Mucosa of rectum (tissue), 2 donors: ENCODE data around the gene ANKRD11.
"Not testable (repeated sequence)": the region's sequence is repeated elsewhere in the genome, so short reads cannot be mapped to it uniquely, and the experiment has no call there.

Experiments
- H3K27ac ChIP-seq, 2 donors: one replicate each; pipeline ENCODE4 v1.7.0; 2013; ENCODE audit warnings: inconsistent platforms in 2 of 2, low read depth in 2 of 2, low read length in 2 of 2
- H3K27me3 ChIP-seq, 2 donors: one replicate each; pipeline ENCODE4 v1.7.0; 2013; ENCODE audit warnings: low read length in 2 of 2; ENCODE audit not compliant: control insufficient read depth in 2 of 2, insufficient read depth in 2 of 2
- H3K36me3 ChIP-seq, 2 donors: one replicate each; pipeline ENCODE4 v1.7.0; 2013; ENCODE audit warnings: low read length in 2 of 2; ENCODE audit not compliant: control insufficient read depth in 2 of 2, insufficient read depth in 2 of 2
- H3K4me1 ChIP-seq, 2 donors: one replicate each; pipeline ENCODE4 v1.7.0; 2013; ENCODE audit warnings: low read length in 2 of 2, mild to moderate bottlenecking in 1 of 2; ENCODE audit not compliant: control insufficient read depth in 2 of 2, insufficient read depth in 2 of 2
- H3K4me3 ChIP-seq, 2 donors: one replicate each; pipeline ENCODE4 v1.7.0; 2013; ENCODE audit warnings: low read length in 2 of 2
- H3K9ac ChIP-seq, 2 donors: one replicate each; pipeline ENCODE4 v1.7.0; 2013; ENCODE audit warnings: low read length in 2 of 2, low read depth in 1 of 2, mild to moderate bottlenecking in 1 of 2
- H3K9me3 ChIP-seq, 2 donors: one replicate each; pipeline ENCODE4 v1.7.0; 2013; ENCODE audit warnings: low read length in 2 of 2; ENCODE audit not compliant: control insufficient read depth in 2 of 2
- donor health status: healthy.
- donor health status: Normal muscosa, but diverticular disease.

The ANKRD11 gene

GRCh38 chr16:89466920-89467319 lies 23.4 kb downstream of the ANKRD11 start:
- Histone ChIP-seq H3K9ac (no peak overlapping the region), H3K27me3 (no peaks in the 10 kb centered on the region), H3K36me3 (no peaks in the 10 kb centered on the region), H3K4me3 (no peak overlapping the region), H3K4me1 (peaks cover 2 to 14% of the 10 kb centered on the region in 2 donors), H3K27ac (no peak overlapping the region), H3K9me3 (no peaks in the 10 kb centered on the region)

DNA sequence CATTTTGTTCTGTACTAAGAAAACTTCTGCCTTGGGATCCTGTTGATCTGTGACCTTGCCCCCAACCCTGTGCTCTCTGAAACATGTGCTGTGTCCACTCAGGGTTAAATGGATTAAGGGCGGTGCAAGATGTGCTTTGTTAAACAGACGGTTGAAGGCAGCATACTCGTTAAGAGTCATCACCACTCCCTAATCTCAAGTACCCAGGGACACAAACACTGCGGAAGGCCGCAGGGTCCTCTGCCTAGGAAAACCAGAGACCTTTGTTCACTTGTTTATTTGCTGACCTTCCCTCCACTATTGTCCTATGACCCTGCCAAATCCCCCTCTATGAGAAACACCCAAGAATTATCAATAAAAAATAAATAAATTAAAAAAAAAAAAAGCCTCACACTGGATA lies 27.0 kb downstream of the ANKRD11 start:
- not testable (repeated sequence) for H3K27ac ChIP-seq, H3K9me3 ChIP-seq, H3K9ac ChIP-seq, H3K4me3 ChIP-seq, H3K27me3 ChIP-seq, H3K36me3 ChIP-seq
- H3K4me1 ChIP-seq = peaks cover 2 to 14% of the 10 kb centered on the region in 2 donors

DNA sequence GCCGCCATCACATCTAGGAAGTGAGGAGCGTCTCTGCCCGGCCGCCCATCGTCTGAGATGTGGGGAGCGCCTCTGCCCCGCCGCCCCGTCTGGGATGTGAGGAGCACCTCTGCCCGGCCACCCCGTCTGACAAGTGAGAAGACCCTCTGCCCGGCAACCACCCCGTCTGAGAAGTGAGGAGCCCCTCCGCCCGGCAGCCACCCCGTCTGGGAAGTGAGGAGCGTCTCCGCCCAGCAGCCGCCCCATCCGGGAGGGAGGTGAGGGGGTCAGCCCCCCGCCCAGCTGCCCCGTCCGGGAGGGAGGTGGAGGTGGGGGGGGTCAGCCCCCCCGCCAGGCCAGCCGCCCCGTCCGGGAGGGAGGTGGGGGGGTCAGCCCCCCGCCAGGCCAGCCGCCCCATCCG lies 27.7 kb downstream of the ANKRD11 start:
- H3K4me3 ChIP-seq, H3K27me3 ChIP-seq, H3K9ac ChIP-seq, H3K36me3 ChIP-seq, H3K9me3 ChIP-seq, H3K27ac ChIP-seq: not testable (repeated sequence)
- peaks cover 2 to 11% of the 10 kb centered on the region in 2 donors for H3K4me1 ChIP-seq

GRCh38 chr16:89461890-89462289 lies 28.5 kb downstream of the ANKRD11 start:
- H3K36me3 ChIP-seq, H3K4me1 ChIP-seq, H3K27me3 ChIP-seq, H3K27ac ChIP-seq, H3K9me3 ChIP-seq, H3K9ac ChIP-seq, H3K4me3 ChIP-seq: not testable (repeated sequence)

- Histone ChIP-seq H3K27ac (no peak overlapping the region), H3K4me1 (peaks cover 2% of the 10 kb centered on the region in 2 donors), H3K4me3 (no peak overlapping the region), H3K27me3 (no peaks in the 10 kb centered on the region), H3K36me3 (no peaks in the 10 kb centered on the region), H3K9me3 (no peaks in the 10 kb centered on the region), H3K9ac (no peak overlapping the region)
These were observed 29.8 kb downstream of the ANKRD11 start for GRCh38 chr16:89460556-89460955.

DNA sequence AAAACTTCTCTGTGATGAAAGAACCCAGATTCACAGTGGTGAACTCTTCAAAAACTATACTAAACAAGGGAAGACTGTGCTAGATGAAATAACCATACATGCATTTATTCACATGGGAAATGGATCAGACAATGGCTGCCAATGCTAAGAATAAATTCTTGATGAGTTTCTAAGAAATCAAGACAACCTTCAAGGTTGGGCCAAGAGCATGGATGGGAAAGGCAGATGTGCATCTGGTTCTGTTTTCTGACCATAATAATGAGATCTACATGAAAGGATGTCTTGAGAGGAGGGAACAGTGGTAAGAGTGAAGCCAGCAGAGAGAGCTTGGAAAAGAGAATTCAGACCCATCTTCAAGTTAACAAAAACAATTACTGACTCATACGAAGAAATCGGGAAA lies 31.4 kb downstream of the ANKRD11 start:
- Histone ChIP-seq H3K27me3 (no peaks in the 10 kb centered on the region), H3K9me3 (no peaks in the 10 kb centered on the region), H3K27ac (no peak overlapping the region), H3K9ac (no peak overlapping the region), H3K36me3 (no peaks in the 10 kb centered on the region), H3K4me1 (peaks cover 3 to 5% of the 10 kb centered on the region in 2 donors), H3K4me3 (no peak overlapping the region)

DNA sequence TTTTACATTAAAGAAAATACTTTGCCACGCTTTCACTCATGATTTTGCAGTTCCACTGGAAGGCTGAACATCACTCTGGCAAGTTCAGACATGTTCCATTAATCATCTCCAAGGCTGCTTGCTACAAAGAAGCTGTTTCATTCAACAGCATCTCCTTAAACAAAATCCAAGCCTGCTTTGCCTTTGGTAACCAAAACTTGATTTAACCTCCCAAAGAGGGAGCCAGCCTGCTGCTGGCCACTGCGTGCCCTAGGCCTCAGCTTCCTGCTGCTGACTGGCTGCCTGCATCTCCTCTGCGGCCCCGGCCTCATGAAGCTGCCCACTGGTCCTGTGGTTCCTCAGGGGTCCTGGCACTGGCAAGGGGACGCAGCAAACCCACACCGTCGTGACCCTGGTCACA lies 31.8 kb downstream of the ANKRD11 start:
- Histone ChIP-seq H3K4me3 (no peak overlapping the region), H3K9ac (no peak overlapping the region), H3K36me3 (no peaks in the 10 kb centered on the region), H3K27ac (no peak overlapping the region), H3K27me3 (no peaks in the 10 kb centered on the region), H3K9me3 (no peaks in the 10 kb centered on the region), H3K4me1 (peaks cover 8 to 9% of the 10 kb centered on the region in 2 donors)

GRCh38 chr16:89456419-89456959 lies 33.9 kb downstream of the ANKRD11 start:
- Histone ChIP-seq H3K27me3 (no peaks in the 10 kb centered on the region), H3K9me3 (no peaks in the 10 kb centered on the region), H3K4me1 (peaks cover 12 to 15% of the 10 kb centered on the region in 2 donors), H3K4me3 (no peak overlapping the region), H3K36me3 (no peaks in the 10 kb centered on the region), H3K9ac (no peak overlapping the region), H3K27ac (no peak overlapping the region)

- Histone ChIP-seq H3K27ac (no peak overlapping the region), H3K4me3 (no peak overlapping the region), H3K27me3 (no peaks in the 10 kb centered on the region), H3K9me3 (no peaks in the 10 kb centered on the region), H3K9ac (no peak overlapping the region), H3K4me1 (peaks cover 10 to 18% of the 10 kb centered on the region in 2 donors), H3K36me3 (no peaks in the 10 kb centered on the region)
These were observed 34.7 kb downstream of the ANKRD11 start for GRCh38 chr16:89455692-89456091.

GRCh38 chr16:89455178-89455577 lies 35.2 kb downstream of the ANKRD11 start:
- Histone ChIP-seq H3K4me1 (peaks cover 10 to 18% of the 10 kb centered on the region in 2 donors), H3K4me3 (no peak overlapping the region), H3K9ac (peak overlapping the region in 1 of 2 donors; percentile 5), H3K9me3 (no peaks in the 10 kb centered on the region), H3K27me3 (no peaks in the 10 kb centered on the region), H3K27ac (no peak overlapping the region), H3K36me3 (no peaks in the 10 kb centered on the region)
